Activated gamma-delta T cell treated with Interleukin-2 at 50 U/mL for 16 hours (primary cell): Measurements from ENCODE around the gene SKA2.
"Not testable (repeated sequence)": the region's sequence is repeated elsewhere in the genome, so short reads cannot be mapped to it uniquely, and the experiment has no call there.

ENCODE experiments used
- DNase-seq: peaks from one replicate; pipeline ENCODE4 v3.0.0-alpha.2; 2020

The SKA2 gene

DNA sequence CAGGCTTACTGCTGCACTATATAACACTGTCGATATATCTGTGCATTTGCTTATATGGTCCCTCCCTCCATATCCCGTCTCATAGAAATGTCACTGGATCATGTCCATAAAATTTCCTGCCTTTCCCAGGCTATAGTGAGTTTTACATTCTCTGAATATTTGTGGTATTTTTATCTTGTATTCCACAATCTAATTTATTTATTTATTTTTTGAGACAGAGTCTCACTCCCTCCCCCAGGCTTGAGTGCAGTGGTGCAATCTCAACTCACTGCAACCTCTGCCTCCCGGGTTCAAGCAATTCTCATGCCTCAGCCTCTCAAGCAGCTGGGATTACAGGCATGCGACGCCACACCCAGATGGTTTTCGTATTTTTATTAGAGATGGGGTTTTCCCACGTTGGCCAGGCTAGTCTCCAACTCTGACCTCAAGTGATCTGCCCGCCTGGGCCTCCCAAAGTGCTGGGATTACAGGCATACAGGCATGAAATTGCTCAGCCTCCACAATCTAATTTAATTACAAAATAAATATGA lies 61.2 kb downstream of the SKA2 start:
- no peak for DNase-seq

DNA sequence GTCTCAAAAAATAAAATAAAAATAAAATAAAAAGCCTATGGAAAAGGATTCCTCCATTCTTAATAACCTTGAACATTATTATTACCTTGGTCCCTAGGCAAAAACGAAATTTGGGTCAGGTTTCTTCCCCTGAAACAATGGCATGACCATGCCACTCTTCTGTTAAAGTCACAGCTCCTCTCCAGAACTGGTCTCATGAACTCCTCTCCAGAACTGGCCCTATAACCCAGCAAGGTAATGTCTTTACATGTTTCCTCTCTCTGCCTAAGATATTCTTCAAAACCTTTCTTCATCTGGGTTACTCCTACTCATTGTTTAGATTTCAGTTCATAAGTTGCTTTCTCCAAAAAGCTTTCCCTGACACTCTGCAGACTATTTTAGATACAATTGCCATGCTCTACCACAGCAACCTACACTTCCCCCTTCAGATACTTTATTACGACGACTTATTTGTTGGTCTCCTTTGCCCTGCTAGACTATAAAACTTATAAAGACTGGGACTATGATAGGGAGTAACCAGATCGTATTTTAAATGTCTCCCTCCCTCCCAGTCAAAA lies 61.8 kb downstream of the SKA2 start:
- DNase-seq: no peak

DNA sequence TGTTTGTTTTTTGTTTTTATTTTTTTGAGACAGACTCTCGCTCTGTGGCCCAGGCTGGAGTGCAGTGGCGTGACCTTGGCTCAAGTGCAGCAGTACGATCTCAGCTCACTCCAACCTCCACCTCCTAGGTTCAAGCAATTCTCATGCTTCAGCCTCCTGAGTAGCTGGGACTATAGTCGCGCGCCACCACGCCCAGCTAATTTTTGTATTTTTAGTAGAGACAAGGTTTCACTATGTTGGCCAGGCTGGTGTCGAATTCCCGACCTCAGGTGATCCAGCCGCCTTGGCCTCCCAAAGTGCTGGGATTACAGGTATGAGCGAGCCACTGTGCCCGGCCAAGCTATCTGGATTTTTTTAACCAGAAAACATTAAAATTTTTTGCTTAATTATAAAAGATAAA lies 64.4 kb downstream of the SKA2 start:
- not testable (repeated sequence) for DNase-seq

DNA sequence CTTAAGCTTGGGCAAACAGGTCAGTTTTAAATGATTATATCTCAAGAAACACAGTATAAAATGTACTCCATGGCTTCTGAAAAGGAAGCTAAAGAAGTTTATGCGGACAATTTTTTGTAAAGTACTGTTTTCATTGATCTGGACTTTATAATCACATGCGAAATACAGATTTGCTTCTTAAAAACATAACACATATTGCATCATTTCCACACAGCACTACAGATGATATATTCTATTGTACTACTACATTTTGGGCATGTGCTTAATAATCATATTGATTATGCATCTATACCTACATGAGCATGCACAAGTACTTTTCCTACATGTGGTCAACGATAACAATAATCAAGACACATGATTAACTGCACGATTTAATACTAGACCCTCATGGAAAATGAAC lies 70.8 kb downstream of the SKA2 start:
- no peak for DNase-seq

DNA sequence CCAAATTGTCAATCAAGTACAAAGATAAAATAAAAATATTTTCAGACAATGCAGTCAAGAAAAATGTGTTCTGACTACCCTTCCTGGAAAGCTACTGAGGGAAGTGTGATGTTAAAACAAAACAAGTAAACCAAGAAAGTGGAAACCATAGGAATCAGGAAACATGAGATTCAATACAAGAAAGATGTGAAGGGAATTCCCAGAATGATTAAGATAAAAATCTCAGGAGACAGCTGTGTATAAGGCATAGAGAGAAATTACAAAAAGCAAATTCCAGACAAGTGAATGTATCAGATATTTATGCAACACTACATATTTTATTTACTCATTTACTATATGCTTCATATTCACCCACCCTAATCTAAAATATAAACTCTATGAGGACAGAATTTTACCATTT lies 80.5 kb downstream of the SKA2 start:
- DNase-seq: no peak

DNA sequence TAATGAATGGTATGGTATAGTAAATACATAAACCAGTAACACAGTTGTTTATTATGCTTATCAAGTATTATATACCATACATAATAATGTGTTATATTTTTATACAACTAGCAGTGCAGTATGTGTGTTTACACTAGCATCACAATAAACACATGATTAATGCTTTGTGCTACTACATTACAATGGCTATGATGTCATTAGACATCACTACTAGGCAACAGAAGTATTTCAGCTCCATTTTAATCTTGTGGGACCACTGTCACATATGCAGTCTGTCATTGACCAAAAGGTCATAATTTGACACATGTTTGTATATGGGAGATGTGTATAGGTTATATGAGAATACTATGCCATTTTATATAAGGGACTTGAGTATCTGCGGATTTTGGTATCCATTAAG lies 81.0 kb downstream of the SKA2 start:
- DNase-seq: no peak

DNA sequence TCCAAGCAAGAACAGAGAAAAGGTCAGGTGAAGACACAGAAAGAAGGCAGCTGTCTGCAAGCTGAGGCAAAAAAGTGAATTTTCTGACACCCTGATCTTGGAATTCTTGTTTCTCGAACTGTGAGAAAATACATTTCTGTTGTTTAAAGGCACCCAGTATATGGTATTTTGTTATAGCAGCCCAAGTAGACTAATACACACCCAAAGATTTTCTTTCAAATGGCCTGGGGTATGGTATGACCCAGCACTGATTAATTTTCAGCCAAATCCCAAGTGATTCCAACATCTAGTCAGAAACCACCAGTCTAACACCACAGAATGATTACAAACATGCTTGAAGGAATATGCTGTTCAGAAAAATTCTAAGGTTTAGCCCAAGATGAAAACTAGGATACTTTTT lies 85.1 kb downstream of the SKA2 start:
- DNase-seq: no peak

DNA sequence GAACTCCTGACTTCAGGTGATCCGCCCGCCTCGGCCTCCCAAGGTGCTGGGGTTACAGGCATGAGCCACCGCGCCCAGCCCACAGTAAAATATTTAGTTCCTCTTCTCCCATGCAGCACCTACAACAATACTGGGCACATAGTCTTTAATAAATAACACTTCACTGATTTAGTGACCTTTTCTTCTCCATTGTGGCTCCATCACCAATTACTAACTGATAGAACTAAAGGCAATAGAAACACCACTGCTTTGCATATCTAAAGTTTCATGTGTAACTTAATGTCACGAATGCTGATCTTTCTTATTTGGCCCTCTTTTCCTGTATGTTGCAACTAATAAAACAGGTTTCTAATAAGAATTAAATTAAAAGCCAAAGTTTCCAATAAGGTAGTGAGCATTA lies 87.2 kb downstream of the SKA2 start:
- no peak for DNase-seq

DNA sequence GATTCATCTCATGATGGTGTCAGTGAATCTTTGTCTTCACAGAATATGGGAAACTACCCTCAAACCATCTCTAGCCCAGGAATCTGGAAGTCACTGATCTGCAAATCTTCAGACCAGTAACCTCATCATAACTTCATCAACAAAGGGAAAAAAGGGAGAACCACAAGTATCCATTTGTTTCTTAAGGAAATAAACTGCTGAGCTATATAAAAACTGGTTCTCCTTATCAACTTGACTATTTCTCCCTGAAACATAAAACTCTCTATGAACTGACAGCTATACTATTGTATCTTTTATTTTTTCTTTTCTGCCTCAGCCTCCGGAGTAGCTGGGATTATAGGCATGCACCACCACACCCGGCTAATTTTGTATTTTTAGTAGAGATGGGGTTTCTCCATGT lies 87.6 kb downstream of the SKA2 start:
- no peak for DNase-seq

DNA sequence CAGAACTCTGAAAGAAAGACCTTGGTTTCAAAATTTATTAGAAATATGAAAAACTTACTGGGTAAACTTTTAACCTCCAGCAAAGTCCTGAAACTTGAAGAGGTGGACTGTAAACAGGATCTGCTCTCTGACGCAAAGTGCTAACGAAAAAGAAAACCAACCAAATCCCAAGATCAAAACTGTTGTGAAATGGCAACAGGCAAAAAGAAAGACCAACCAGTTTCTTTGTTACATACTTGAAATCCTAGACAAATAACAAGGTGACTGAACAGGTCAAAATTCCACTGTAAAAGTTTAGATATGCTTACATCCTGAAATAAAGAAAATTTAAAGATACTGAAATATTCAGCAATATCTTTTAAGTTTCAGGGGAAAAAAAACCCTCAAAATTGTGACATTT lies 92.5 kb downstream of the SKA2 start:
- DNase-seq: no peak
